ENCODE results near the gene ZNF474.

ZNF474 gene

GRCh38 chr5:122183788-122184170 lies 54.4 kb downstream of the ZNF474 start:
- Histone ChIP-seq H3K27ac (ENCODE audit: low read length) (no peak overlapping the region), H3K9me3 (ENCODE audit: control insufficient read depth in 1 of 2, low read length in 2 of 2) (no peaks in the 10 kb centered on the region), H3K27me3 (ENCODE audit: low read depth, low read length) (no peaks in the 10 kb centered on the region), H3K4me3 (ENCODE audit: low read depth in 1 of 2, low read length in 2 of 2) (no peak overlapping the region), H3K4me1 (ENCODE audit: control insufficient read depth in 1 of 2, insufficient read depth in 2 of 2, low read length in 2 of 2) (peaks cover 0 to 14% of the 10 kb centered on the region in 2 donors), H3K36me3 (ENCODE audit: control insufficient read depth in 1 of 2, insufficient read depth in 2 of 2, low read length in 2 of 2) (no peaks in the 10 kb centered on the region)

DNA sequence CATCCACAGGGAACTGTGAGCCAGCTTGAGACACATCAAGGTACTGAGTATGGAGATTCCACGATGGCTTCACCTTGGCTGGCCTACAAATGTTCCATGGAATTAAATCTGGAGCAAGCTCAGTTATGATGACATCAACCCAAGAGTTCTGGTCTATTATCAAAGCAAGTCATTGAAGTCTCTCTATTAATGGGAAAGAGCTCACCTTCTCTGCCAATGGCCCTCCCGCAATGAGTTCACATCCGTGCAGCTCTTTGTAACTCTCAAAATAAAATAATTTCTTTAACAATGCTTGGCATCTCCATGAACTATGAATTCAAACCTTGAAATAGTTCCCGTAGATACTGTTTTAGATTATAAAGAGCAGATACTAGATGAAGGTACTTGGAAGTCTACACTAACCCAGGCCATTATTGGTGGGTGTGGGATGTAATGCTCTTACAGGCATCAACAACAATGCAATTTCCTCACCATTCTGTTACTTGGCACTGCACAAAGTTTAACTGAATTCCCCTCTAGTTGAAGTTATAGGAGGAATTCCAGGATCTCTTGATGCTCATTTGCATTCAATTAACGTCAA lies 55.4 kb downstream of the ZNF474 start:
- H3K36me3 ChIP-seq (ENCODE audit: control insufficient read depth in 1 of 2, insufficient read depth in 2 of 2, low read length in 2 of 2), result no peaks in the 10 kb centered on the region
- H3K4me3 ChIP-seq (ENCODE audit: low read depth in 1 of 2, low read length in 2 of 2), result no peak overlapping the region
- H3K27ac ChIP-seq (ENCODE audit: low read length), result no peak overlapping the region
- H3K9me3 ChIP-seq (ENCODE audit: control insufficient read depth in 1 of 2, low read length in 2 of 2), result no peaks in the 10 kb centered on the region
- peaks cover 0 to 14% of the 10 kb centered on the region in 2 donors for H3K4me1 ChIP-seq (ENCODE audit: control insufficient read depth in 1 of 2, insufficient read depth in 2 of 2, low read length in 2 of 2)
- H3K27me3 ChIP-seq (ENCODE audit: low read depth, low read length), result no peaks in the 10 kb centered on the region

- Histone ChIP-seq H3K36me3 (ENCODE audit: control insufficient read depth in 1 of 2, insufficient read depth in 2 of 2, low read length in 2 of 2) (no peaks in the 10 kb centered on the region), H3K27me3 (ENCODE audit: low read depth, low read length) (no peaks in the 10 kb centered on the region), H3K27ac (ENCODE audit: low read length) (no peak overlapping the region), H3K4me1 (ENCODE audit: control insufficient read depth in 1 of 2, insufficient read depth in 2 of 2, low read length in 2 of 2) (peaks cover 0 to 14% of the 10 kb centered on the region in 2 donors), H3K9me3 (ENCODE audit: control insufficient read depth in 1 of 2, low read length in 2 of 2) (no peaks in the 10 kb centered on the region), H3K4me3 (ENCODE audit: low read depth in 1 of 2, low read length in 2 of 2) (no peak overlapping the region)
Observed at GRCh38 chr5:122187426-122187825, 58.1 kb downstream of the ZNF474 start.

- no peaks in the 10 kb centered on the region for H3K9me3 ChIP-seq (ENCODE audit: control insufficient read depth in 1 of 2, low read length in 2 of 2)
- H3K27me3 ChIP-seq (ENCODE audit: low read depth, low read length), result no peaks in the 10 kb centered on the region
- no peak overlapping the region for H3K4me3 ChIP-seq (ENCODE audit: low read depth in 1 of 2, low read length in 2 of 2)
- H3K27ac ChIP-seq (ENCODE audit: low read length), result no peak overlapping the region
- H3K36me3 ChIP-seq (ENCODE audit: control insufficient read depth in 1 of 2, insufficient read depth in 2 of 2, low read length in 2 of 2), result no peaks in the 10 kb centered on the region
- no peaks in the 10 kb centered on the region for H3K4me1 ChIP-seq (ENCODE audit: control insufficient read depth in 1 of 2, insufficient read depth in 2 of 2, low read length in 2 of 2)
Observed at GRCh38 chr5:122190156-122190555, 60.8 kb downstream of the ZNF474 start.

- Histone ChIP-seq H3K27ac (ENCODE audit: low read length) (no peak overlapping the region), H3K27me3 (ENCODE audit: low read depth, low read length) (no peaks in the 10 kb centered on the region), H3K9me3 (ENCODE audit: control insufficient read depth in 1 of 2, low read length in 2 of 2) (no peaks in the 10 kb centered on the region), H3K36me3 (ENCODE audit: control insufficient read depth in 1 of 2, insufficient read depth in 2 of 2, low read length in 2 of 2) (no peaks in the 10 kb centered on the region), H3K4me1 (ENCODE audit: control insufficient read depth in 1 of 2, insufficient read depth in 2 of 2, low read length in 2 of 2) (no peaks in the 10 kb centered on the region), H3K4me3 (ENCODE audit: low read depth in 1 of 2, low read length in 2 of 2) (no peak overlapping the region)
Observed at GRCh38 chr5:122192497-122193496, 63.5 kb downstream of the ZNF474 start.

- Histone ChIP-seq H3K9me3 (ENCODE audit: control insufficient read depth in 1 of 2, low read length in 2 of 2) (no peaks in the 10 kb centered on the region), H3K4me3 (ENCODE audit: low read depth in 1 of 2, low read length in 2 of 2) (no peak overlapping the region), H3K27ac (ENCODE audit: low read length) (no peak overlapping the region), H3K27me3 (ENCODE audit: low read depth, low read length) (no peaks in the 10 kb centered on the region), H3K4me1 (ENCODE audit: control insufficient read depth in 1 of 2, insufficient read depth in 2 of 2, low read length in 2 of 2) (no peaks in the 10 kb centered on the region), H3K36me3 (ENCODE audit: control insufficient read depth in 1 of 2, insufficient read depth in 2 of 2, low read length in 2 of 2) (no peaks in the 10 kb centered on the region)
Observed at GRCh38 chr5:122195802-122196394, 66.6 kb downstream of the ZNF474 start.

GRCh38 chr5:122199146-122199545 lies 69.8 kb downstream of the ZNF474 start:
- H3K36me3 ChIP-seq (ENCODE audit: control insufficient read depth in 1 of 2, insufficient read depth in 2 of 2, low read length in 2 of 2), result no peaks in the 10 kb centered on the region
- H3K4me1 ChIP-seq (ENCODE audit: control insufficient read depth in 1 of 2, insufficient read depth in 2 of 2, low read length in 2 of 2), result no peaks in the 10 kb centered on the region
- H3K9me3 ChIP-seq (ENCODE audit: control insufficient read depth in 1 of 2, low read length in 2 of 2), result no peaks in the 10 kb centered on the region
- no peak overlapping the region for H3K4me3 ChIP-seq (ENCODE audit: low read depth in 1 of 2, low read length in 2 of 2)
- no peak overlapping the region for H3K27ac ChIP-seq (ENCODE audit: low read length)
- H3K27me3 ChIP-seq (ENCODE audit: low read depth, low read length), result no peaks in the 10 kb centered on the region

- Histone ChIP-seq H3K27ac (ENCODE audit: low read length) (no peak overlapping the region), H3K9me3 (ENCODE audit: control insufficient read depth in 1 of 2, low read length in 2 of 2) (no peaks in the 10 kb centered on the region), H3K27me3 (ENCODE audit: low read depth, low read length) (no peaks in the 10 kb centered on the region), H3K4me3 (ENCODE audit: low read depth in 1 of 2, low read length in 2 of 2) (no peak overlapping the region), H3K36me3 (ENCODE audit: control insufficient read depth in 1 of 2, insufficient read depth in 2 of 2, low read length in 2 of 2) (no peaks in the 10 kb centered on the region), H3K4me1 (ENCODE audit: control insufficient read depth in 1 of 2, insufficient read depth in 2 of 2, low read length in 2 of 2) (no peaks in the 10 kb centered on the region)
Observed at GRCh38 chr5:122200450-122200849, 71.1 kb downstream of the ZNF474 start.

- Histone ChIP-seq H3K36me3 (ENCODE audit: control insufficient read depth in 1 of 2, insufficient read depth in 2 of 2, low read length in 2 of 2) (no peaks in the 10 kb centered on the region), H3K27ac (ENCODE audit: low read length) (no peak overlapping the region)
Observed at GRCh38 chr5:122200865-122201264, 71.5 kb downstream of the ZNF474 start.

GRCh38 chr5:122201365-122201764 lies 72.0 kb downstream of the ZNF474 start:
- Histone ChIP-seq H3K27me3 (ENCODE audit: low read depth, low read length) (no peaks in the 10 kb centered on the region), H3K9me3 (ENCODE audit: control insufficient read depth in 1 of 2, low read length in 2 of 2) (no peaks in the 10 kb centered on the region), H3K4me3 (ENCODE audit: low read depth in 1 of 2, low read length in 2 of 2) (no peak overlapping the region), H3K27ac (ENCODE audit: low read length) (no peak overlapping the region), H3K4me1 (ENCODE audit: control insufficient read depth in 1 of 2, insufficient read depth in 2 of 2, low read length in 2 of 2) (no peaks in the 10 kb centered on the region), H3K36me3 (ENCODE audit: control insufficient read depth in 1 of 2, insufficient read depth in 2 of 2, low read length in 2 of 2) (no peaks in the 10 kb centered on the region)

More at GRCh38 chr5:122200865-122201264, 71.5 kb downstream of the ZNF474 start:
- Histone ChIP-seq H3K9me3 (ENCODE audit: control insufficient read depth in 1 of 2, low read length in 2 of 2) (no peaks in the 10 kb centered on the region), H3K4me1 (ENCODE audit: control insufficient read depth in 1 of 2, insufficient read depth in 2 of 2, low read length in 2 of 2) (no peaks in the 10 kb centered on the region), H3K27me3 (ENCODE audit: low read depth, low read length) (no peaks in the 10 kb centered on the region), H3K4me3 (ENCODE audit: low read depth in 1 of 2, low read length in 2 of 2) (no peak overlapping the region)

DNA sequence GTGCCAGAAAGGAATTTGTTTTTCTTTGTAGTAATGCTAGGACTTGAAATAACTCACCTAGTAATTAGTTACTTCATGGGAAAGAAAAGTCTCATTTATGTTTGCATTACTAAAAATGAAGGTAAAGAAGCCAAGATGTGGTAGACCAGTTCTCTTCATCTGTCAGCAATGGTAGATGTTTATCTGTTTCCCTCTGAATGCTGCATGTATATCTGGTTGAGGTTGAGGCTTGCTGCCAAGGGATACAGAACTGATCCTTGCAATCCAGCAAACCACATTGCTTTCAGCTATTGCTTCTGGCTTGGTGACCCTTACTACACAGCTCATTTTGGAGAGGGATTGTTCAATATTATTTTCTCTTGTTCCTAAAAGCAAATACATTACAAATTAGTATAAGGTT lies 73.6 kb downstream of the ZNF474 start:
- H3K9me3 ChIP-seq (ENCODE audit: control insufficient read depth in 1 of 2, low read length in 2 of 2), result no peaks in the 10 kb centered on the region
- H3K27ac ChIP-seq (ENCODE audit: low read length), result no peak overlapping the region
- H3K4me1 ChIP-seq (ENCODE audit: control insufficient read depth in 1 of 2, insufficient read depth in 2 of 2, low read length in 2 of 2), result no peaks in the 10 kb centered on the region
- H3K36me3 ChIP-seq (ENCODE audit: control insufficient read depth in 1 of 2, insufficient read depth in 2 of 2, low read length in 2 of 2), result no peaks in the 10 kb centered on the region
- no peak overlapping the region for H3K4me3 ChIP-seq (ENCODE audit: low read depth in 1 of 2, low read length in 2 of 2)
- no peaks in the 10 kb centered on the region for H3K27me3 ChIP-seq (ENCODE audit: low read depth, low read length)
